Stimulated activated CD4-positive, alpha-beta T cell treated with anti-CD3 and anti-CD28 coated beads, Interleukin-1b, Interleukin-23, amount 100 ng/mL, for 4 hours (primary cell): ENCODE measurements around the gene EDC4.
"Not testable (repeated sequence)": the region's sequence is repeated elsewhere in the genome, so short reads cannot be mapped to it uniquely, and the experiment has no call there.

Experiments
- DNase-seq, 2 donors: peaks; one replicate each; pipeline ENCODE4 v3.0.0-alpha.2; 2020; ENCODE audit warnings: low read depth in 2 of 2

Gene EDC4, protein sequence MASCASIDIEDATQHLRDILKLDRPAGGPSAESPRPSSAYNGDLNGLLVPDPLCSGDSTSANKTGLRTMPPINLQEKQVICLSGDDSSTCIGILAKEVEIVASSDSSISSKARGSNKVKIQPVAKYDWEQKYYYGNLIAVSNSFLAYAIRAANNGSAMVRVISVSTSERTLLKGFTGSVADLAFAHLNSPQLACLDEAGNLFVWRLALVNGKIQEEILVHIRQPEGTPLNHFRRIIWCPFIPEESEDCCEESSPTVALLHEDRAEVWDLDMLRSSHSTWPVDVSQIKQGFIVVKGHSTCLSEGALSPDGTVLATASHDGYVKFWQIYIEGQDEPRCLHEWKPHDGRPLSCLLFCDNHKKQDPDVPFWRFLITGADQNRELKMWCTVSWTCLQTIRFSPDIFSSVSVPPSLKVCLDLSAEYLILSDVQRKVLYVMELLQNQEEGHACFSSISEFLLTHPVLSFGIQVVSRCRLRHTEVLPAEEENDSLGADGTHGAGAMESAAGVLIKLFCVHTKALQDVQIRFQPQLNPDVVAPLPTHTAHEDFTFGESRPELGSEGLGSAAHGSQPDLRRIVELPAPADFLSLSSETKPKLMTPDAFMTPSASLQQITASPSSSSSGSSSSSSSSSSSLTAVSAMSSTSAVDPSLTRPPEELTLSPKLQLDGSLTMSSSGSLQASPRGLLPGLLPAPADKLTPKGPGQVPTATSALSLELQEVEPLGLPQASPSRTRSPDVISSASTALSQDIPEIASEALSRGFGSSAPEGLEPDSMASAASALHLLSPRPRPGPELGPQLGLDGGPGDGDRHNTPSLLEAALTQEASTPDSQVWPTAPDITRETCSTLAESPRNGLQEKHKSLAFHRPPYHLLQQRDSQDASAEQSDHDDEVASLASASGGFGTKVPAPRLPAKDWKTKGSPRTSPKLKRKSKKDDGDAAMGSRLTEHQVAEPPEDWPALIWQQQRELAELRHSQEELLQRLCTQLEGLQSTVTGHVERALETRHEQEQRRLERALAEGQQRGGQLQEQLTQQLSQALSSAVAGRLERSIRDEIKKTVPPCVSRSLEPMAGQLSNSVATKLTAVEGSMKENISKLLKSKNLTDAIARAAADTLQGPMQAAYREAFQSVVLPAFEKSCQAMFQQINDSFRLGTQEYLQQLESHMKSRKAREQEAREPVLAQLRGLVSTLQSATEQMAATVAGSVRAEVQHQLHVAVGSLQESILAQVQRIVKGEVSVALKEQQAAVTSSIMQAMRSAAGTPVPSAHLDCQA (N-terminal part only)

GRCh38 chr16:67872631-67873434 lies at the start of gene EDC4:
EDC4 (plus strand) TSS chr16:67873052; CDS start chr16:67873262, 210 bp downstream.
- DNase-seq, result peak; percentile 82 to 84

DNA sequence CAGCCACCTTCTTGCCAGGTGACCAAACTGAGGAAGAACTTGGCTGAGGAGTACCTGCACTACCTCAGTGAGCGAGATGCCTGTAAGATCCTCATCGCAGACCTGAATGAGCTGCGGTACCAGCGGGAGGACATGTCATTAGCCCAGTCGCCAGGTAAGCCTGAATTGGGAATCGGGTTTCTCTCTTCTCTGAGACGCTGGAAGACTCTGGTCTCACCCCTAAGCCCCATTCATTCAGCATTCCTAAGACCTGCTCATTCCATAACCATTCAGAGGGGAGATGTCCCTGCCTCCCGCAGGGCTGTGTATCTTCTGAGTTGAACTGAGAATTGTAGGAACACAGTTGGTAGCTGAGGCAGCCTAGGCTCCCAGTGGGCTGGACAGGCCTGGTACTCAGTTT lies 47.7 kb upstream of the EDC4 start:
- no peak for DNase-seq

DNA sequence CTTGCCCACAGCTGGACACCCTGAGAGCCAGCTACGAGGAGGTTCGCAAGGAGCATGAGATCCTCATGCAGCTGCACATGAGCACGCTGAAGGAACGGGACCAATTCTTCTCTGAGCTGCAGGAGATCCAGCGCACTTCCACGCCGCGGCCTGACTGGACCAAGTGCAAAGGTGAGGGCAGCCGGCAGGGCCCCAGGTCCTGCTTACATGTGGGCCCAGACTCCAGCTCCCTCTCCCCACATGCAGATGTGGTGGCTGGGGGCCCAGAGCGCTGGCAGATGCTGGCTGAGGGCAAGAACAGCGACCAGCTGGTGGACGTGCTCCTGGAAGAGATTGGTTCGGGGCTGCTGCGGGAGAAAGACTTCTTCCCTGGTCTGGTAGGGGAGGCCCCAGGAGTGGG lies 46.9 kb upstream of the EDC4 start:
- no peak for DNase-seq

DNA sequence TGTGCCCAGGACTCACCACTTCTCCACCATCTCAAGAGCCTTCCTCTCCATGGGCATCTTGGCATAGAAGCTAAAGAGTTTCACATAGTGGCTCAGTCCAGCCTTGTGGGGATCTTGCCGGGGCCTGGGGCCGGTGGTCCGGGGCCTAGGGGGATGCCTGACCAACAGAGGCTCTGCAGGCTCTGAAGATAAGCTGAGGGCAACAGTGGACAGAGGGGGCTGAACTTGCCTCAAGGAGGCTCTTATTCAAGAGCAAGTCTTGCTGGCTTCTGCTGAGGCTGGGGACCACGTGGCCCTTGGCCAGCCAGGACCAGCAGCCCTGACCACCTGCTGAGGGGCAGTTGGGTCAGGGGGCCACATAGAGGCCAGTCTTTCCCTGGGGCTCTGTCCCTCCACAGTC lies 44.2 kb upstream of the EDC4 start:
- DNase-seq, result no peak

DNA sequence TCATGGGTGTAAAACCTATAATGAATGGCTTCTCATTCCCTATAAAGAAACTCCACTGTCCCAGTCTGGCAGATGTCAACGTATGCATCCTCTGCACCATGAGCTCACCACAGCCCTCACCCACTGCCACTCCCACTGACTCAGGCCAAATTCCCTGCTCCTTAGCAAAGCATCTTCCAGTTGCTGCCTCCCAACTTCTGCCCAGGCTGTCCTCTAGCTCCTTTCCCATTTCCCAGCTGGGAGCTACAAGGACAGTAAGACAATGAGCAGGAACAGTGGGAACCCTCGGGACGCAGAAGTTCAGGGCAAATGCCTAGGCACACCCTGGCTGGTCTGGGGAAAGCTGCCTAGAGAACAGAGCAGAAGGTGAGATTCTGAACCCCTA lies 39.8 kb upstream of the EDC4 start:
- no peak for DNase-seq

DNA sequence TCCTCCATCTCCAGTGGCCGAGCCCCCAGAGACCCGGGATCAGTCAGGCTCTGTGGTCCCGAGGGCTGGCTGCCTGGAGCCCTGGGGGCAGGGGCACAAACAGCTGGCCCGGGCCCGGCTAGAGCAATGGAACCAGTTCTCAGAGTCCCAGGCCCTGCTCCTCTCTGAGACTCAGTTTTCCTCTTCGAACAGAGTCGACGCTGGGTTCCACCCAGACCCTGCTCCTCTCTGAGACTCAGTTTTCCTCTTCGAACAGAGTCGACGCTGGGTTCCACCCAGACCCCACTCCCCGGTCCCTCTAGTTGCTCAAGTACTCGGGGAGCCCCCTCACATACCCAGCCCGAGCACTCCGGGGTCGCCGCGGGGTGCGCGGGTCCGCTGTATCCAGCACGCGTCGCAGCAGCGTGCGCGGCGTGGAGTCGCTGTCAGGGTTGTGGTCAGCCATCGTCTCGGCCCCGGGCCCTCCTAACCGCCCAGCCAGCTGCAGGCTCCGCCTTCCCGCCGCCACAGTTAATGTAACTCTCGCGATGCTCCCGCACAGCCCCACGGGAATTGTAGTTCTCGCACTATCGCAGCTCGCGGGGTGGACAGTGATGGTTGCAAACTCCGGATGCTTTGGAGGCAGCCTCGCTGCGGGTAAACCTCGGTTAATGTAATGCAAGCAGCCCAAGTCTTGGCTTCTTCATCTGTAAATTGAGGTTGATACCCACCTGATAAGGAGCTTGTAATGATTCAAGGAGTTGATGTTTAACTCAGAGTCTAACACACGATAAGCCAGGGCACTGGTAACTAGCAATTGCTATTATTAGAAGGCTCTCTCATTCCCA lies 39.2 kb upstream of the EDC4 start:
- DNase-seq, result peak; percentile 83 to 86

GRCh38 chr16:67834242-67834614 lies 38.6 kb upstream of the EDC4 start:
- DNase-seq, result no peak

GRCh38 chr16:67837190-67837589 lies 35.7 kb upstream of the EDC4 start:
- DNase-seq, result not testable (repeated sequence)

- DNase-seq, result no peak
These were observed 35.0 kb upstream of the EDC4 start for GRCh38 chr16:67837811-67838210.

DNA sequence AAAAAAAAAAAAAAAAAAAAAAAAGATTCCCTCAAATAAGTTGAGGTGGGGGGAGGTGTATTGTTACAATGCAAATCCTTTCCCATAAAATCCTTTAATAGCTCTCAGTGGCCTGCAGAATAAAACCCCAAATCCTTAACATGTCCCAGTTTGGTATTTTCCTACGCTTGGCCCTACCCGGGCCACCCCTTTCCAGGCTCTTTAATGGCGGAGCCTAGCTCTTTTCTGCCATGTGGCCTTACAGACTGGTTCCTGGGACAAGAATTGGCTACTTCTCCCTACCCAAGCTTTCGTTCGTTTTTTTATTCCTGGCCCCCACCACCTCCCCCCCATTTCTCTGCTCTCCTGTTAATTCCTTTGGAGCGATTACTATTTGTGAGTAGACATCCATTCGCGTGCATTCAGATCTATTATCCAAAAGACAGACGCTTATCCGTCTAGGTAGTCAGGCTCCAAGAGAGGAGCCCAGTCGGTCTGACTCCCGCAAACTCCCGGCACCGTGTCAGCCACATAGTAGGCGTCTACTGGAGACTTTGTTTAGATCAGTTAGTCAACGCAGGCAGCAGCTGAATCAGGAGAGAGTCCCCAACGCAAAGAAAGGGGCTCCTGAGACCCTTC lies 31.5 kb upstream of the EDC4 start:
- no peak for DNase-seq

- peak; percentile 84 to 92 for DNase-seq
These were observed 30.9 kb upstream of the EDC4 start, which contains the start of gene THAP11 for GRCh38 chr16:67841816-67842508. THAP11 (plus strand) TSS chr16:67842320; CDS start chr16:67842555, 235 bp downstream.

- peak; percentile 23 to 48 for DNase-seq
These were observed 30.1 kb upstream of the EDC4 start for GRCh38 chr16:67842509-67843342.

- no peak for DNase-seq
These were observed 29.5 kb upstream of the EDC4 start for GRCh38 chr16:67843343-67843765.

DNA sequence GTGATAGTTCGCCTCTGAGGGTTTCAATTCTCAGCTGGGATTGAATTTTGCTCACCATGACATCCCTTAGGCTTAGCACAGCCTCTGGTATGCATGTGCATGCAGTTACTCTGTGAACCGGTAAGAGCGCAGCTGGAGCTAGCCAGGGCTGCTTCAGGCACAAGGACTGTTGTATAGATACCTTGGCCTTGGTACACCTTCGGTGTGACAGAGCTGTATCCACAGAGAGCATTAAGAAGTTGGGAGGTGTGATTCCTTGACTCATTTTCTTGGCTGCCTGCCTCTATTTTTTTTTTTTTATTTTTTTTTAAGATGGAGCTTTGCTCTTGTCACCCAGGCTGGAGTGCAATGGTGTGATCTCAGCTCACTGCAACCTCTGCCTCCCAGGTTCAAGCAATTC lies 28.4 kb upstream of the EDC4 start:
- no peak for DNase-seq

GRCh38 chr16:67845291-67846062 lies 27.4 kb upstream of the EDC4 start:
- DNase-seq, result no peak

GRCh38 chr16:67846063-67846319 lies 26.9 kb upstream of the EDC4 start:
- no peak for DNase-seq

- DNase-seq, result peak; percentile 90 to 92
These were observed 26.4 kb upstream of the EDC4 start, which contains the start of gene NUTF2 for GRCh38 chr16:67846320-67847063. NUTF2 (plus strand) TSS chr16:67846933; CDS start chr16:67865131, 18,198 bp downstream.
